B cell (primary cell): Measurements from ENCODE around the gene RBBP9. TPM values are rescaled to one million over a fixed set of nuclear protein-coding genes. Genes with fewer than 3 reads are reported as not detected.
A peak's percentile ranks its signal among the peaks of the same experiment; 100 is the strongest.
"Not testable (repeated sequence)": the region's sequence is repeated elsewhere in the genome, so short reads cannot be mapped to it uniquely, and the experiment has no call there.

ENCODE experiments used
- ATAC-seq: fragments of 200-7000 bp; cut with Tn5 transposase; one replicate; pipeline ENCODE4 v1.10.0; 2021; ENCODE audit warnings: low read depth, mild to moderate bottlenecking, moderate number of reproducible peaks, moderate library complexity
- CTCF ChIA-PET: fragments of 350-600 bp; sonication (Branson Sonifier 250); formaldehyde crosslinking; loops from one replicate; lab custom pipeline; 2021; ENCODE audit warnings: antibody characterized with exemption, inconsistent platforms; lab: Charles Lee
- POLR2A ChIA-PET: fragments of 350-600 bp; sonication (Branson Sonifier 250); formaldehyde crosslinking; loops from one replicate; lab custom pipeline; 2021; ENCODE audit warnings: antibody characterized with exemption; lab: Charles Lee
- DNase-seq: peaks from one replicate; pipeline ENCODE4 v3.0.0; 2013
- H2AFZ ChIP-seq: 2 replicates; pipeline ENCODE4 v1.6.1; 2012; ENCODE audit warnings: mild to moderate bottlenecking, low read depth, low read length; ENCODE audit not compliant: insufficient read depth, poor library complexity, severe bottlenecking
- H3K27ac ChIP-seq, 2 donors: 1 replicate in 1 of 2; 2 replicates in 1 of 2; pipeline ENCODE4 v1.5.1; 2012 to 2013; ENCODE audit warnings: low read length in 2 of 2, mild to moderate bottlenecking in 2 of 2, moderate library complexity in 1 of 2
- H3K27me3 ChIP-seq, 4 experiments: fragments of 200-600 bp in 1 of 4; sonication (generic) in 1 of 4; replicated peaks in 1 of 4; 1 replicate in 2 of 4; 2 replicates in 2 of 4; pipeline versions ENCODE4 v1.6.1 to v1.7.0; 2013 to 2016; ENCODE audit warnings: low read length in 3 of 4, mild to moderate bottlenecking in 2 of 4, mixed read lengths in 1 of 4, moderate library complexity in 1 of 4; ENCODE audit not compliant: insufficient read depth in 4 of 4, control insufficient read depth in 3 of 4; ENCODE audit errors: control extremely low read depth in 1 of 4
- H3K36me3 ChIP-seq, 2 experiments: replicated peaks in 1 of 2; 1 replicate in 1 of 2; 2 replicates in 1 of 2; pipeline versions ENCODE4 v1.6.1 to v1.7.1; 2013; ENCODE audit warnings: low read length in 1 of 2; ENCODE audit not compliant: insufficient read depth in 2 of 2, control insufficient read depth in 1 of 2; ENCODE audit errors: control extremely low read depth in 1 of 2, extremely low read depth in 1 of 2
- H3K4me1 ChIP-seq, 2 donors: fragments of 200-600 bp in 1 of 2; sonication (generic) in 1 of 2; 1 replicate in 1 of 2; 2 replicates in 1 of 2; pipeline versions ENCODE4 v1.5.1 to v1.6.1; 2013 to 2017; ENCODE audit warnings: low read length in 2 of 2; ENCODE audit not compliant: control insufficient read depth in 2 of 2, insufficient read depth in 2 of 2
- H3K4me2 ChIP-seq: replicated peaks from 2 replicates; pipeline ENCODE3; 2012; ENCODE audit warnings: mild to moderate bottlenecking, low read depth, low read length; ENCODE audit not compliant: poor library complexity, severe bottlenecking
- H3K4me3 ChIP-seq, 5 experiments: fragments of 200-600 bp in 1 of 5; sonication (generic) in 1 of 5; 1 replicate in 3 of 5; 2 replicates in 2 of 5; pipeline versions ENCODE4 v1.5.1 to v1.7.0; 2011 to 2016; ENCODE audit warnings: low read length in 4 of 5, mild to moderate bottlenecking in 4 of 5, low read depth in 2 of 5, control low read depth in 1 of 5, moderate library complexity in 1 of 5; ENCODE audit not compliant: insufficient read depth in 1 of 5; ENCODE audit errors: control extremely low read depth in 1 of 5, extremely low read depth in 1 of 5
- H3K79me2 ChIP-seq: fragments of 200-600 bp; sonication (generic); one replicate; pipeline ENCODE4 v1.6.0; 2016; ENCODE audit warnings: low read length; ENCODE audit not compliant: control insufficient read depth, insufficient read depth
- H3K9ac ChIP-seq: fragments of 200-600 bp; sonication (generic); 2 replicates; pipeline ENCODE4 v1.6.1; 2017; ENCODE audit warnings: mild to moderate bottlenecking, low read length, moderate library complexity
- H3K9me3 ChIP-seq, 3 donors: one replicate each; pipeline versions ENCODE4 v1.6.1 to v1.7.1; 2013; ENCODE audit warnings: low read length in 2 of 3; ENCODE audit not compliant: control insufficient read depth in 2 of 3, insufficient read depth in 1 of 3; ENCODE audit errors: control extremely low read depth in 1 of 3
- H4K20me1 ChIP-seq: 2 replicates; pipeline ENCODE4 v1.6.0; 2012; ENCODE audit warnings: mild to moderate bottlenecking, low read length; ENCODE audit not compliant: insufficient read depth, control insufficient read depth, poor library complexity, severe bottlenecking
- H3K27ac Mint-ChIP-seq: one replicate; pipeline ENCODE4 v1.8.0; 2021; ENCODE audit warnings: mixed read lengths
- H3K27me3 Mint-ChIP-seq: one replicate; pipeline ENCODE4 v1.8.0; 2021; ENCODE audit warnings: mixed read lengths
- H3K4me1 Mint-ChIP-seq: one replicate; pipeline ENCODE4 v1.8.0; 2021; ENCODE audit warnings: mixed read lengths
- H3K4me3 Mint-ChIP-seq: one replicate; pipeline ENCODE4 v1.8.0; 2021; ENCODE audit warnings: mixed read lengths
- H3K9me3 Mint-ChIP-seq: one replicate; pipeline ENCODE4 v1.8.0; 2022; ENCODE audit warnings: mixed read lengths; ENCODE audit not compliant: insufficient read depth
- CTCF ChIP-seq: fragments of 200-600 bp; IDR thresholded peaks from one replicate; pipeline ENCODE4 v1.8.0; 2022; ENCODE audit warnings: antibody characterized with exemption, mild to moderate bottlenecking
- EZH2 ChIP-seq: IDR thresholded peaks from 2 replicates; pipeline ENCODE4 v1.6.1; 2012; ENCODE audit warnings: borderline replicate concordance, low read depth, mild to moderate bottlenecking, moderate library complexity, low read length; ENCODE audit not compliant: insufficient read depth, poor library complexity, severe bottlenecking
- WGBS: methylation state at CpG from one replicate; pipeline ENCODE4 v1.1.5; 2013; ENCODE audit warnings: missing lambda C conversion rate; ENCODE audit not compliant: insufficient coverage; 5-methylcytosine and 5-hydroxymethylcytosine counted together
- intact Hi-C: fragments of 100-400 bp; cut with micrococcal nuclease; formaldehyde crosslinking; loops from one replicate; pipeline ENCODE4 v1.10.0; 2022
- polyA plus RNA-seq: library from polyadenylated mRNA; depleted of rRNA; stranded (reverse); fragments of >200 nt; gene quantifications from 2 replicates; pipeline ENCODE4 v1.2.3, GENCODE V29; 2012
- total RNA-seq, 2 donors: library from RNA; stranded (reverse); fragments of 120-200 nt in 1 of 2; gene quantifications; 1 replicate in 1 of 2; 2 replicates in 1 of 2; pipeline versions ENCODE4 v1.2.3 to v1.2.4, GENCODE V29; 2013 to 2022

Gene RBBP9
- total and polyA plus RNA-seq, 2 donors (not counting 1 experiment from before 2014, with no cell fraction given) = 3.7 to 10.2 TPM

GRCh38 chr20:18506744-18507143 is 9.7 kb upstream of the RBBP9 start:
- Histone ChIP-seq H4K20me1 (no peaks in the 10 kb centered on the region), H3K36me3 (peaks cover 5 to 15% of the 10 kb centered on the region in 2 experiments), H3K4me1 (peaks cover 13 to 17% of the 10 kb centered on the region in 2 donors), H3K4me3 (peak overlapping the region; percentile 57 to 88 (median 80)), H3K4me2 (peak overlapping the region; percentile 80), H3K9me3 (no peaks in the 10 kb centered on the region), H3K9ac (peak overlapping the region; percentile 84), H3K27ac (peak overlapping the region; percentile 98), H3K27me3 (no peaks in the 10 kb centered on the region), H2AFZ (peak overlapping the region; percentile 68), H3K79me2 (peaks cover 31% of the 10 kb centered on the region)
- Mint-ChIP-seq H3K9me3 (no peaks in the 10 kb centered on the region), H3K27me3 (peaks cover 13% of the 10 kb centered on the region), H3K27ac (peak overlapping the region; percentile 98), H3K4me3 (peak overlapping the region; percentile 99), H3K4me1 (peaks cover 22% of the 10 kb centered on the region)
- WGBS = 100% methylated on average over 1 of the region's 8 CpGs
- intact Hi-C loops = loop anchor here (1.0 to 5.0 kb wide), 11 partner anchors 9 to 1546 kb away; partner anchors contain the start of genes CFAP61, CRNKL1, DSTN and DZANK1
- ChIA-PET CTCF (interaction anchor here (0.5 to 2.7 kb wide), 5 partner anchors 9 to 546 kb away, joined by 3 to 34 read pairs (median 5); partner anchors contain the start of genes DZANK1, POLR3F and RBBP9), POLR2A (interaction anchor here (1.2 to 3.2 kb wide), 7 partner anchors 10 to 651 kb away, joined by 3 to 27 read pairs (median 6); partner anchors contain the start of genes DZANK1, POLR3F, RBBP9 and ZNF133)
- ATAC-seq = no peak
- no peak for TF ChIP-seq EZH2
- DNase-seq = no peak

GRCh38 chr20:18504479-18505060 is 7.5 kb upstream of the RBBP9 start:
- ATAC-seq (no peak), DNase-seq (no peak)
- Histone ChIP-seq H3K27me3 (no peaks in the 10 kb centered on the region), H3K79me2 (peaks cover 18% of the 10 kb centered on the region), H3K27ac (no peak overlapping the region), H4K20me1 (no peaks in the 10 kb centered on the region), H3K9me3 (no peaks in the 10 kb centered on the region), H3K4me2 (no peak overlapping the region), H3K4me1 (peaks cover 13 to 17% of the 10 kb centered on the region in 2 donors), H3K9ac (no peak overlapping the region), H3K36me3 (no peaks in the 10 kb centered on the region), H2AFZ (no peak overlapping the region), H3K4me3 (no peak overlapping the region)
- Mint-ChIP-seq H3K4me1 (peaks cover 22% of the 10 kb centered on the region), H3K9me3 (no peaks in the 10 kb centered on the region), H3K27me3 (peaks cover 13% of the 10 kb centered on the region), H3K4me3 (no peak overlapping the region), H3K27ac (no peak overlapping the region)
- POLR2A ChIA-PET = no interaction called here
- CTCF ChIA-PET = no interaction called here
- intact Hi-C loops = loop anchor here (5.0 kb wide), 3 partner anchors 367 to 1548 kb away; partner anchors contain the start of genes CFAP61, CRNKL1, KAT14 and NAA20
- TF ChIP-seq EZH2 (no peak), CTCF (no peak)
- WGBS = 84% methylated on average over 30 of the region's 31 CpGs

DNA sequence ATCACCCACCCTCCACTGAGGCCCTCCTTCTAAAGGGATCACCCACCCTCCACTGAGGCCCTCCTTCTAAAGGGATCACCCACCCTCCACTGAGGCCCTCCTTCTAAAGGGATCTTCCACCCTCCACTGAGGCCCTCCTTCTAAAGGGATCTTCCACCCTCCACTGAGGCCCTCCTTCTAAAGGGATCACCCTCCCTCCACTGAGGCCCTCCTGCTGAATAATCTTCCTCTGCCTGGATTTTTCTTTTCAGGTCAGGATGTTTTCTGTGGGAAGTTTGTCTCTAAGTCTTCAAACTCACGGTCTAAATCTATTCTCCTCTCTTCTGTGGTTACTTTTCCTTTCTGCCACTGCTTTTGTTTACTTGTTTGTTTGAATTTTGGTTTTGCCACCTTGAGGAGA is 4.6 kb upstream of the RBBP9 start:
- H3K9me3 Mint-ChIP-seq, DNase-seq, CTCF ChIA-PET, H3K9me3 ChIP-seq, H2AFZ ChIP-seq, H3K36me3 ChIP-seq, H3K4me1 ChIP-seq, H3K27ac Mint-ChIP-seq, ATAC-seq, H3K4me1 Mint-ChIP-seq, H3K4me2 ChIP-seq, H3K4me3 Mint-ChIP-seq, intact Hi-C loops, H4K20me1 ChIP-seq, H3K9ac ChIP-seq, H3K4me3 ChIP-seq, H3K27ac ChIP-seq, H3K27me3 ChIP-seq, POLR2A ChIA-PET, H3K79me2 ChIP-seq: not testable (repeated sequence)
- peaks cover 13% of the 10 kb centered on the region for H3K27me3 Mint-ChIP-seq
- WGBS = 100% methylated on average over 1 of the region's 1 CpG
